ENCODE data around the gene SEMA3G.

The SEMA3G gene

DNA sequence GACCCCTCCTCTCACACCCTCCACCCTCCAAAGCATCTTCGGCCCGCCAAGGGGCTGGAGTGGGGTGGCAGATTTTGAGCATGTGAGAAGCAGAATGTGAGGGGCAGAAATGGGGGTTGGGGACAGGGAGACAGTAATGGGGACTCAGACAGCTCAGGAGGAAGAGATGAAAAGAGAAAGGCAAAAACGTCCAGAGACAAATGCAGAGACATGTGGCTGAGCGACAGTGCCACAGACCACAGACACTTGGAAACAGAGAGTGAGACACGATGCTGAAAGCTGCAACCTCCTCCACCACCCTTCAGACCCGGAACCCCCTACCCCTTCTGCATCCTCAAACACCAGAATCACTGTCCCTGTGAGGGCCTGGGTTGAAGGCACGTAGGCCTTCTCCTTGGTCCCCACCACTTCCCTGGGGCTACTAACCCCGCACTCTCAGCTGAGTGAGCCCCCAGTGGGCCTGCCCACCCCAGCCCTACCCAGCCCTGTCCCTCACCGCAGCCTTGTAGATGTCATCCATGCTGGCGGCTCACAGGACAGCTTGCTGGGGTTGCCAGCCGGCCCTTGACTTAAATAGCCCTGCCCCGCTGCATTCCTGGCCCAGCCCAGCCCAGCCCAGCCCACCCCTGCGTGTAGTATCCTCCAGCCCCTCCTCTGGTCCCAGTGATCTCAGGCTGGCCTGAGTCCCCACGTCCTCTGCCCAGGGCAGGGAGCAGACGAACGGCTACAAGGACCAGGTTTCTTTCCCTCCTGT, 8.8 kb upstream of the SEMA3G start, which contains the start of gene TNNC1:
Gene TNNC1, minus strand, starts transcription at position 546 of the 754 bp plus-strand sequence. Its CDS starts 26 bp downstream, at position 520.
- no peak for DNase-seq

DNA sequence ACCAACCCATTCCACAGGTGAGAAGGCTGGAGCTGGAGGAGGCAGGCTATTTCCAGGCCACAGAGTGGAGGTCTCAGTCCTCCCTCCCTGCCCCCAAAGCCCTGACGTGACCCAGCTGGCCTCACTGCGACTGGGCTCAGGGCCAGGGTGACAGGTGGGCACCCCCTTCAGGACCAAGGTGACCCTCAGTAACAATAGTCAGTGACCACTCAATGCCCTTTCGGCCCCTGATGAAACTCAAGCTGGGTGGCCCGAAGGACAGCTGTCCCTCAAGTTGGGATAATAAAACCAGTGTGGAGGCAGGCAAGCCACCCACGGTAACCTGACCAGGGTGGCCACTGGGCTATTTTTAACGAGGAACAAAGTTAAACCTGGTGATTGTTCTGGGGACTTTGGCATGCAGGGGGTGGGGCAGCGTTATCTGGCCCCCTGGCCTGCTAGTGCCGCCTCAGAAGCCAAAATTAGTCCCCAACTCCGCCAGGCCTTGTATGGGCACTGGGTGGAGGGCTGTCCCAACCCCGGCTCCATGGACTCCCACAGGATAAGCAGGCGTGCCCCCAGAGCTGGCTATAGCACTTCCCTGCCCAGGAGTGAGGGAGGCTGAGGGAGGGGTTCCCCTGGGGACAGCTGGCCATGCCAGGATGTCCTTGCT, 7.8 kb upstream of the SEMA3G start:
- DNase-seq, result no peak

DNA sequence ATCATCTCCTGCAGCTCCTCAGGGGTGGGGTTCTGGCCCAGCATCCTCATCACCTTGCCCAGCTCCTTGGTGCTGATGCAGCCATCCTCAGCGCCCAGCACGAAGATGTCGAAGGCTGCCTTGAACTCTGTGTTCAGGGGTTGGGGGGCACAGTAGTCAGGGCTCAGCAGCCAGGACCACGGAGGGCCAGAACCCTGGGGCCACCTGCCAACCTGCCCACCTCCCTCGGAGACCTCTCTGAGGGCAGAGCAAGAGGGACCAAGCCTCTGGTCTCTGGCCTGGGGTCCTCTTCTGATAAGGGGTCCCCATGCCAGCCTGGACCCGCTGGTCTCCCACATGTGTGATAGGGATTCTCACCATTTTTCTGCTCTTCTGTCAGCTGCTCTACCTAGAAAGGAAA, 7.2 kb upstream of the SEMA3G start:
- no peak for DNase-seq

DNA sequence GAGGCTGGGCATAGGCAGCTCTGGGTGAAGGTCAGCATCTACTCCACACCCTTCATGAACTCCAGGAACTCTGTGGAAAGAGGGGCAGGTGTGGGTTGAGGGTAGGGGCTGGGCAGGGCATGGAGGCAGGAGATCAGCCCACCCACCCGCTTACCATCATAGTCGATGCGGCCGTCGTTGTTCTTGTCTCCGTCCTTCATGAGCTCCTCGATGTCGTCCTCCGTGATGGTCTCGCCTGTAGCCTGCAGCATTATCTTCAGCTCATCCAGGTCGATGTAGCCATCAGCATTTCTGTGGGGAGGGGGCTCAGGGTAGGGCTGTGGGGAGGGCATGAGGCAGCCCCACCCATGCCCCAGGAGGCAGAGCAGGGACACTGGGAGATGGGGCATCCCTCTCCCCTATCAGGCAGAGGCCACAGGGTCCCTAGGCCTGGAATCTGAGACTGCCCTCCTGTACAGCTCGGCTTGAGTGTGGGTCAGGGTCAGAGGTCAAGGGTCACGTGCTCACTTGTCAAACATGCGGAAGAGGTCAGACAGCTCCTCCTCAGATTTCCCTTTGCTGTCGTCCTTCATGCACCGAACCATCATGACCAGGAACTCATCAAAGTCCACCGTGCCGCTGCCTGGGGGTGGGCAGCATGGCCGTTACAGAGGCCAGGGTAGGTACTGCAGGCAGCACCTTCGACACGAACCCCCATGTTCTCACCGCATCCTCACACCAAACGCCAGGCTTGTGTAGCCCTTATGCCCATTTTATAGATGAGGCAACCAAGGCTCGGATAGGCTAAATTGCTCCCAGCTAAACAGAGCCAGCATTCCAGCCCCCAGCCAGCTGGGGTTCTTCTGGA, 6.6 kb upstream of the SEMA3G start:
- no peak for DNase-seq

DNA sequence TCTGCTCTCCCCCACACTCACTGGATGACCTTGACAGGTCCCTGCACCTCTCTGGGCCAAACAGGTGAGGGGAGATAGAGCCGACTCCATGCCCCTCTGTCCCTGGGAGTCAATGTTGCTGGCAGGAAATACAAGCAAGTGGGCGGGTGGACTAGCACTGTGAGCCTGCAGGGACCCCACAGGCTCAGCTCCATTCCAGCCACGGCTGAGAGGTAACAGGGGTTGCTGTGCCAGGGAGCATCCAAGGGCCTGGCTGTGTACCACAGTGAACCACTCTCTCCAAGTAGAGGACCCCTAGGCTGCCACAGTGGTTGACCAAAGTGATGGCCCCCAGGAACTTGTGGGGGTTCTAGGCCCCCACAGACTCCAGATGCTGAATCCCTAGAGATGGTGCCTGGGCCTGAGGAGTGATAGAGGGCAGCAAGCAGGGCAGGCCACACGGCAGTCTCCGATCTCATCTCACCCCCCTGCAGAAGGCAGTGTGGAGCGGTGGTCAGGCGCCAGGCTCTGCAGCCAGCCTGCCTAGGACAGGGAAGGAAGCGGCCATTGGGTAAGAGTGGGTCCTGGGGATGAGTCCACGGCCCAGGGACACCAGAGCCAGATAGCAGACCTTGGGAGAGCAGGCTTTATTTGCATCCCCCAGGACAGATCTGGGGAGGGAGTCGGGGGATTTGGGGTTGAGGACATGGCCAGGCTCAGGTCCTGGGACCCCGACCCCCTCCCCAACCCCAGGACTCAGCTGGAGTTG, 5.8 kb upstream of the SEMA3G start:
- no peak for DNase-seq

DNA sequence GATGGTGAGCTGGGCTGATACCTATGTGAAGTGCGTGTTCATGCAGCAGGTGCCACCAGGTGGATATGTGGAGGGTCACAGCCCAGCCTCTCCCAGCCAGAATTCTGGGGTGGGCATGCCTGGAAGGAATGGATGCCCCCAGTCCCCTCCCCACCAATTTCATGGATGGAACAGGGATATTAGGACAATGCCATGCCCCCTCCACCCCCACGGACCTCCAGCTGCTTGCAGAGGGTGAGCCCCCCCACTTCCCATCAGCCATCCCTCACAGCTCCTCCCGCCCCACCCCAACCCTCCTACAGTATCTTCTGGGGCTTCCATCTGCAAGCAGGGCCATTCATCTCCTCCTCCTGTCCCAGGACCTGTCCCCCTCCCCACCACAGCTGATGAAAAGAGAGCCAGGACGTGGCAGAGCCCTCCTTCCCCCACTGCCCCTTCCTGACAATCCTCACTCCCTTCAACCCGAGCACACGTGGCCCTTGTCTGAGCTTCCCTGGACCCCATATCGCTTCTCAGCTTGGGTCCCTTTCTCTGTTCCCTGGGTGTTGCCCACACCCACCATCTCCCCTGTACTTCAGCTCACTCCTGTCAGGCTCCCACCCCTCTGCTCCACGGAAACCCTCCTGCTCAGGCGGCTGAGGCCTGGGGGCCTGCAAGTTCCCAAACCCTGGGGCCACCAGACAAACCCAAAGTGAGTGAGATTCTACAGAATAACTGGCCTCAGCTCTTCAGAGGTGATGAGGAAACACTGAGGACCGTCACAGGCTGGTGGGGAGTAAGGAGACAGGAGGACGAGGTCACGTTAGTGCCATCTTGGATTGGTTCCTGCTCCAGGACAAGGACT, 2.8 kb upstream of the SEMA3G start:
- DNase-seq, result no peak

DNA sequence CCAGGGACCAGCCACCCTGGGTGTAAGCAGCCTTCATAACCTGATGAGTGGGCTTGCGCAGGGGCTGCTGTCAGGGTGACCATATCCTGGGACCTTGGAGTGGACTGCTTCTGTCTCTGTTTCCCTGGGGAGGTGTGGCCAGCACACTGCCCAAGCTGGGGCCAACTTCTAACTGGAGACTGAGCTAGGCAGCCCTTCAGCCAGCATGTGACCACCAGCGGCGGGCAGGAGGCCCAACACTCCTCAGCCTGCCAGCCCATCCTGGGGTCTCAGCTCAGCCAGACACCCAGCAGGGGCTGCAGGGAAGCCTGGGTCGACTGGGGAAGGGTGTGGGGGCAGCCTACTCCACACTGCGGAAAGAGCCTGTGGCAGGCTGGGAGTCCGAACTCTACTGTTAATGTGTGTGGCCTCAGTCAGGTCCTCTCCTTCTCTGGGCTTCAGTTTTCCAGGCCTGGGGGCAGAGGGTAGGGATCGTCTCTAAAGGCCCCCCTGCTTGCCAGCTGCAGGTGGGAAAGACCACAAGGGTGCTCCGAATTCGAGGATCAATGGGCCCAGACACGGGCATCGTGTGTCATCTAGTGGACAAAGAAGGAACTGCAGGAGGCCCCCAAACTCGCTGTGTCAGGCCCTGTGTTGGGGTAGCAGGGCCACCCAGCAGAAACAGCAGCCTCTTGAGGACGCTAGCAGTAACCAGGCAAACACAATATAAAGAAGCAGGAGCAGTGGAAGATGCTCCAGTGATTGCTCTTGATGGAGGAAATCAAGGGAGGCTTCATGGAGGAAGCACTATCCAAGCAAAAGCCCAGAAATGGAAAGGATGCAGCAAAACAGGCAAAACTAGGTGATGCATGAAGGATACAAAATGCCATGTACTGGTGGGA, 2.0 kb upstream of the SEMA3G start:
- DNase-seq, result peak; percentile 23 to 28

DNA sequence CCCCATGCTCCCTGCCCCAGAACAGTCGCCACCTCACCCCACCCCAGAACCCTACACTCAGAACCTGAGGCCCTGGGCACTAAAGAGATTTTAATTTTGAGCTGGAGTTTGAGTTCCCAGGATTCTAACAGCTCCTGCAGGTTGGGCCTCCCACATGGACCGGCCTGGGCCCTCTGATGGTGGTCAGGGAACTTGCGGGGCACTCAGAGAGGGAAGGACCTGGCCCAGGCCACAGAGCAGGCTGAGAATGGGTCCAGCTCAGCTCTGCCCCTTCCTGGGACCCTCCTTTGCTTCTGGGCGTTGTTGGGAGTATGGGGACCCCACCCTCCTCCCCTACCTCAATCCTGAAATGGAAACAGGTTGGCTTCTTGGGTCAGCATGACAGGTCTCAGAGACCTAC, 1.1 kb upstream of the SEMA3G start:
- DNase-seq, result no peak

DNA sequence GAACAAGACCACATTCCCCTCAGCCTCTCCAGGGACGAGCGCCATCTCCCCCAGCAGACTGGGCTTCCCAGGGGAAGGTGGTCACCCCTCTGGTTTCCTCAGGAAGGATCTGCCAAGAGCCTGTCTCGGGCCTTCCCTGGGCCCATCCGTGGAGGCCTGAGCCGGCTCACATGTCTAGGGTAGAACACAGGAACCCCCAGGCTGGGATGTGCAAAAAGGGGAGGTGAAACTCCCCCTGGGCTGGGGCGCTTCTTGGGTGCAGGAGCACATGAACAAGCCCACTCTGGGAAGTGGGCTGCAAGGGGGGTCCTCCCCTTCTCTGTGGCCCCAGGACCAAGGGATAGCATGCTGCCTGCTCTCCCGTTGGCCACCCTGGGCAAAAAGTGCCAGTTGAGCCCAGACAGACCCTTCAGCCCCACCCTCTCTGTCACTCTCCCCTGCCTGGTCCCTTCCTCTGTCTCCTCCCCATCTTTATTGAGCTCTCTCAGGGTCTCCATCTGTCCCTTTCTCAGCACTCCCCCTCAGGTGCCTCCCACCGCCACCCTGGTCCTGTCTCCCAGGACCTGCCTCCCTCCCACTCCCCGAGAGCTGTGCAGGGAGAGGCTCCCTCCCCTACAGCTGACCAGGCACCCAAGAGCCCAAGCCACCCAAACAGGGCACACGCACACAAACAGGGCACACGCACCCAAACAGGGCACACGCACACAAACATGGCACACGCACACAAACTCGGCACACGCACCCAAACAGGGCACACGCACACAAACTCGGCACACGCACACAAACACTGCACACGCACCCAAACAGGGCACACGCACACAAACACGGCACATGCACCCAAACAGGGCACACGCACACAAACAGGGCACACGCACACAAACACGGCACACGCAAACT, 864 bp downstream of the SEMA3G start:
- no peak for DNase-seq

DNA sequence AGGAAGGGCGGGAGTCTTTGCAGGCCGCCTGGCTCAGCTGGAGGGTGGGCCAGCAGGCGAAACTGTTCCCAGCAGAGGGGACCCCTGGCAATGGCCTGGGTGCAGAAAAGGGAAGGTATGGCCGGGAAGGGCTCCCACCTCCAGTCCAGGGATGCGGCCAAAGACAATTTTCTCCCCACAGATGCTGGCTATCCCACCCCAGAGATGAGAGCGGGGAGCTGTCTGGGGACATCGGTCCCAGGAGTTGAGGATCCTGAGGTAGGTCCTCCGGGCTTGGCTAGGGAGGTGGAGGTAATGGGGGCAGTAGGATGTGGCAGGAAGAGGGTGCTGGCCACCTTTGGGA, 1.7 kb downstream of the SEMA3G start:
- no peak for DNase-seq

DNA sequence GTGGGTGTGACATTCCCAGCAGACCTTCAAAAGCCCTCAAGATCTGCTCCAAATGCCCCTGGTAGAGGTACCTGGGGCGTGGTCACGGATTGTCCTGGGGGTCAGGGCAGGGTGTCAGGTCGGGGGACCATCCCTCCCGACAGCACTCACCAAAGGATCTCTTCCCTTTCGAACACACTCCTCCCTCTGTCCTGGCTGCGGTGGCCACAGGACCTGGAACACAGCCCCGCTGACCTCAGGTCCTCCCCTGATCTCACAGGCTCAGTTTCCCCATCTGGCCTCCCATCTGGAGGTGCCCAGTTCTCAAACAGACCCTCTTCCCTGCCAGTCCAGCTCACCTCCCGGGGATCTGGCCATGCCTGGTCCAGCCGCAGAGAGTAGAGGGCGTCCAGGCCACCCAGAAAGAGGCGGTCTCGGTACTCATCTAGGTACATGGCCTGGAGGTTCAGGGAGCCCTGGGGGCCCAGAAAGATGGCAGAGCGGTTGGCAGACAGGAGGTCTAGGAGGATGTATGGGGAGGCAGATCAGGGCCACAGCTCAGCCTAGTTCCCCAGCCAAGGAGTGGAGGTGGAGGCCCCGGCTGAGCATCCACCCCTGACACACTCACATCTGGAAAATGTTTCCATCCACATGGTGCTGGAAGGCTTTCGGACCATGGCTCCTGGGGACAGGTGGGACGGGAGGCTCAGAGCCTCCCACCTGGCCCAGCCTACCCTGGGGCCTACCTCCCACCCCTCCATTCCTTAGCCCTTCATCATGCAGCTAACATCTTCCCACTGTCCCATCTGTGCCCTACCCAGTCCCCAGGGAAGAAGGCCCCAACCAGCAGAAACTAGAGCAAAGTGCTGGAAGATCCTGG, 2.3 kb downstream of the SEMA3G start:
- DNase-seq, result no peak

DNA sequence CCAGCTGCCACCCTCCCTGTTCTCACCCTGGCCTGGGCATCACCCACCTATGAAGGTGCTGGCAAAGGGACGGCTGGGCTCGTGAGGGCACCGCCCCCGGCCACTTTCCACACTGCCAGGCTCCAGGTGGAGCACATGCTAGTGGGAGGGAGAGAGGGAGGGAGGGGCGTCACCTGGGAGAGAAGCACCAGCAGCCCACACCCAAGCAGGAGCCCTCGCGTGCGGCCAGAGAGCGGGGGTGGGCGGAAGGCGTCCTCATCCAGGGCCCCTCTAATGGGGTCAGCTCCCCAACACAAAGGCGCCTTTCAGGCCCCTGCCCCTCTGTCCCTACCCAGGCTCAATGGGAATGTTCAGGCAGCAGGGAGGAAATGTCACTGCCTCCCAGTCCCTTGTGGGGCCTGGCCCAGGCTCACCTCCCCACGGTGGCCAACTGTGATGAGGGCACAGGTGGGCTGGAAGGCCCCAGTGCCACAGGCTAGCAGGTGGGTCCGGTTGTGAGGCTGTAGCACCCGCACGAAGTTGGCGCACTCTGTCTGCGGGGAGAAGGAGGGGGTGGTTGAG, 3.1 kb downstream of the SEMA3G start:
- no peak for DNase-seq

DNA sequence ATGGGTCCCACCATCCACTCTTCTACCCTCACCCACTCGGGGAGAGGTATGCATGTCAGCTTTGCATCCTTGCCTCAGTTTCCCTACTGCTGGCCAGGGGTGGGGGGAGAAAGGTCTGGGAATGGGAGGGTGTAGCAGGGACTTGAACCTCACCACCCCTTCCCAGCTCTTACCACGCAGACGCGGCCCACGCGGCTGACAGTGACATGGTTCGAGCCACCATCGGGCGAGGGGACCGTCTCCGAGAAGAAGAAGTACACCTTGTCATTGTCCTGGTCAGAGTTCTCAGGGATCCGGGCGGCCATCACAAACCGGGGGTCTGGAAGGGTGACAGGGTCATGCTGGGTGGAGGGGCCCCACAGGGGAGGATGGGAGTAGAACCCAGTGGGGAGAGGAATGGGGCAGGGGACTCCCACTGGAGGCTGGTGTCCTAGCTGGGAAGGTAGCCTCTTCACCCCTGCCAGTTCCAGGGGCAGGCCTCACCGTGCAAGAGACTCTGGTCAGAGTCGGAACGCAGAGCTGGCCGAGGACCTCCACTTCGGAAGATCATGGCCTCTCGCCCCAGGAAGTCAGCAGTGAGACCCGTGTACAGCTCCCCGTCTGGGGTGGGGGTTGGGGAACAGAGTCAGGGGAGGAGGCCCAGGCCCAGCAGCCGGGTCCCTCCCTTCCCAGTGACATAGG, 3.7 kb downstream of the SEMA3G start:
- no peak for DNase-seq

DNA sequence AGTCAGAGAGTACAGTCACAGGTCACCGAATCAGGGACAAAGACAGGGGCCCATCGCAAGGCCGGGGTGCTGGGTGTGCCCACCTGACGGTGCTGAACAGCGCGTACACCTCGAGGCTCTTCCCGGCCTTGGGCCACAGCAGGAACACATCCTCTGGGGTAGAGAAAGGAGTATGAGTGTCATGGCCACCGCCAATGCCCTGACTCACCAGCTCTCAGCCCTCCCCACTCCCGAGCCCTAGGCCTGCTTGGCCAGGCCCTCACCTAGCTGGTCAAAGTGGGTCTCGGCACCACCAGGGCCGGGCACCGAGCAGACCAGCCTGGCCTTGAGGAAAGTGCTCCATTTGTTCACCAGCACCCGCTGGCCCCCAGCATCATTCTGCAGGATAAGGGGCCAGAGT, 4.2 kb downstream of the SEMA3G start:
- DNase-seq, result no peak

DNA sequence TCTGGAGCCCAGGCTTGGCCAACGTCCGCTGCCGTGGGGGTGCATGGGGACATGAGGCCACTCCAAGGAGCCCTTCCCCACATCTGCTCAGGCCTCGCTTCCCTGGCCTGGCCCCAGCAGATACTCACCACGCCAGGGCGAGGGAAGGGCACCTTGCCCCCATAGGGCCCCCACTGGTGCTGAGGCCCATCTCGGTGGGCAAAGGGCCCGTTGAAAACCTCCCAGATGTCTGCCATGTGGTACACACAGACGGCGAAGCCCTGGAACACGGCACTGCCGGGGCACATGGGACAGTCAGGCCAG, 4.7 kb downstream of the SEMA3G start:
- no peak for DNase-seq

DNA sequence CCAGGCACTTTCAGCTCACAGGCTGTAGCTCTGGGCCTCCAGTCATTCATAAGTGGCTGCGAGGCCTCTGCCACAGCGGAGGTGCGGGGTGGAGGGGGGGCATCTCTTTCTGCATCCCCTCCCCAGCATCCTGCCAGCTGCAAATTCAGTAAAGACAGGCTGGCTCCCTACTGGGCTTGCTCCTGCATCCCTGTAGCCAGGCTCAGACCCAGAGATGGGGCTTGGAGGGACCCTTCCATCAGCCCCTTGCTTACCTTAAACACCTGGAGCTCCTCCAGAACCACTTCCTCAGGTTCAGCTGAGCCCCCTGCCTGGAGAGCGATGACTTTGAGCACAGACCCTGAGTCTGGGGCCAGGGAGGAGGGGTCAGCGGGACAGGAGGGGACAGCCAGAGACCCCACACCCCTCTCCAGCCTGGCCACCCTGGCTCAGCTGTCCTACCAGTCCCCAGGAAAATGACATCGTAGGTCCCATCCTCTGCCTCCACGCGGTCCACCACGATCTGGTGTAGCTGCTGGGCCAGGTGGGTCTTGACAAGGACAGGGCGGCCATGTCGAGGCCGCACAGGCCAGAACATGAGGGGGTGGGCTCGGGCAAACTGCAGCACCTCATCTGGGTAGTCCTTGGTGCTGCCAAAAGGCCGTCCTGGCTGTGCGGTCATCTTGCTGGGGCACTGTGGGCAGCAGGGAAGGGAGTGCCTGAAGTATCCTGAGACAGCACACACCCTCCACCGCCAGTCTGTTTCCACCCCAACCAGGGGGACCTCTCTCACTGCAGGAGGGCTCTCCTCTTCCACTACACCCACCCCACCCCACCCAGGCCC, 5.3 kb downstream of the SEMA3G start:
- DNase-seq, result no peak
